LHCN-M2 (cell line): ENCODE data around the gene SPCS1. TPM values are rescaled to one million over a fixed set of nuclear protein-coding genes. Genes with fewer than 3 reads are reported as not detected.
A peak's percentile ranks its signal among the peaks of the same experiment; 100 is the strongest.

Experiments used
- DNase-seq: peaks from one replicate; pipeline ENCODE4 v3.0.0-alpha.2; 2012; ENCODE audit warnings: low read depth
- total RNA-seq: library from RNA; depleted of rRNA; stranded (reverse); fragments of >200 nt; gene quantifications from 2 replicates; pipeline ENCODE4 v1.2.3, GENCODE V29; 2014; rRNA removed

SPCS1 gene
- total RNA-seq, 1 experiment from 2014 or later = 187 TPM

DNA sequence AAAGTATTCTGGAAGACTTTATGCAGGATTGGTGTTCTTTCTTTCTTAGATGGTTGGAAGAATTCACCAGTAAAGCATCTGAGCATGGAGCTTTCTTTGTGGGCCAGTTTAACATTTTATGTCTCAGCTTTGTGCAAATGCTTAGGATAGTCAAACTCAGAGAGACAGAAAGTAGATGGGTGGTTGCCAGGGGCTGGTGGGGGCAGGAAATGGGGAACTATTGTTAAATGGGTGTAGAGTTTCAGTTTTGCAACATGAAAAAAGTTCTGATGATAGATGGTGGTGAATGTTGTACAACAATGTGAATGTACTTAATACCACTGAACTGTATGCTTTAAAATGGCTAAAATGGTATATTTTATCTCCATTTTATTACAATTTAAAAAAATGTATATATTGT is 24.8 kb downstream of the SPCS1 start:
- DNase-seq = no peak

DNA sequence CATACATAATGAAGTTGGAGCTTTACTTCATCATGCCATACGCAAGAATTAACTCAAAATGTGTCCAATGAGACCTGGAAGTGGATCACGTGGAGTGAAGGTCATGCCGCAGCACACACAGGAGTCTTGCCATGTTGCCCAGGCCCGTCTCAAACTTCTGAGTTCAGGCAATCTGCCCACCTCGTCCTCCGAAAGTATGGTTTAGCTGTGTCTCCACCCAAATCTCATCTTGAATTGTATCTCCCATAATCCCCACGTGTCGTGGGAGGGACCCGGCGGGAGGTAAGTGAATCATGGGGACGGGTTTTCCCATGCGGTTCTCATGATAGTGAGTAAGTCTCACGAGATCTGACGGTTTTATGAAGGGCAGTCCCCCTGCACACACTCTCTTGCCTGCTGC is 25.7 kb downstream of the SPCS1 start:
- DNase-seq = no peak

DNA sequence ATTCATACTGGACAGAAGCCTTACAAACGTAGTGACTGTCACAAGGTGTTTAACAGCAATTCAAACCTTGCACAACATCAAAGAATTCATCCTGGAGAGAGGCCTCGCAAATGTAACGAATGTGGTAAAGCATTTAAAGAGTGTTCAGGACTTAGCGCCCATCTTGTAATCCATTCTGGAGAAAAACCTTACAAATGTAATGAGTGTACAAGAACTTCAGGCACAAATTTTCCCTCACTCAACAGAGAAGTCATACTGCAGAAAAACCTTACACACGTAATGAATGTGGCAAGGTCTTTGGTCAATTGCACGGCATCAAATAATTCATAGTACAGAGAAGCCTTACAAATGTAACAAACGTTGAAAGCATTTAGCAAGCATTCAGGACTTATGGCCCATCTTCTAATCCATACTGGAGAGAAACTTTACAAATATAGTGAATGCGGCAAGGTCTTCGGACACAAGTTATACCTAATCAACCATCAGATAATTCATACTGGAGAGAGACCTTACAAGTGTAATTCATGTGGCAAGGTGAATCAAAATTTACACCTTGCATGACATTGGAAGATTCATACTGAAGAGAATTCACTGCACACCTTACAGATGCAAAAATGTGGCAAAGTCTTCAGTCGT is 27.5 kb downstream of the SPCS1 start:
- no peak for DNase-seq

- DNase-seq = no peak
These were observed 33.8 kb downstream of the SPCS1 start for GRCh38 chr3:52739730-52740129.

DNA sequence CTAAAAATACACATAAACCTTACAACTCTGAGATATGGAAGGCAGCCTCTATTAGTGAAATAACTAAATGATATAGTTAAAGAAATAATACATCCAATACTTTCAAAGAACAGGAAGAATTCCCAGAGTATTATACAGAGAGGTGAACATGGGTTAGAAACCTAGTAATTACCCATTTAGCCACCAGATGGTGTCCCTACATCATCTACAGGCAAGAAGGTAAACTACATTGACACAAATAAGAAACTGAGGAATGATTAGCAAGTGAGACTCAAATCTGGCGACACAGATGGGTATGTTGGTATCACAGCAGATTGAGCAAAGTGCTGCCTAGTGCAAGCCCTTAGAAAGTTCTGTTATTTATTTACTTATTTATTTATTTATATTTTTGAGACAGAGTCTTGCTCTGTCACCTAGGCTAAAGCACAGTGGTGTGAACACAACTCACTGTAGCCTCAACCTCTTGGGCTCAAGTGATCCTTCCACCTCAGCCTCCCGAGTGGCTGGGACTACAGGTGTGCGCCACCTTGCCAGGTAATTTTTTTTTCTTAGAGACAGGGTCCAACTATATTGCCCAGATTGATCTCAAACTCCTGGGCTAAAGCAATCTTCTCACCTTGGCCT is 36.6 kb downstream of the SPCS1 start:
- peak; percentile 17 for DNase-seq

DNA sequence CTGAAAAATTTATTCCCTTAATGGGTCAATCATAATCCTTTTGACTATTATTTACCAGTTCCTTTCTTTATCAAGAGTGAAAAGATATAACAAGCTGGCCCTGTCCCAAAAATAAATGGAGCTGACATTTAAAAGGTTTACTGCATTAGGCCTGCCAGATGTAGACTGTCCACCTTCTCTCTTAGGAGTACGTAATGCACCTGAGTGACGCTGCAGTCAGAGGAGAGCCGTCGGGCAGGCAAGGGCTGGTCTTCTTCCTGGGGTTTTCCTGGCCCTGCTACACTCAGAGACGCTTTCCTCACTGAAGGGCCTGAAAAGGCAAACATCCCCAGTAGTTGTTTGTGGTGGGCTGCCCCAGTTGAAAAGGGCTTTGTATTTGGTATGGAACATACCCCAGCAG is 37.2 kb downstream of the SPCS1 start:
- DNase-seq = no peak

DNA sequence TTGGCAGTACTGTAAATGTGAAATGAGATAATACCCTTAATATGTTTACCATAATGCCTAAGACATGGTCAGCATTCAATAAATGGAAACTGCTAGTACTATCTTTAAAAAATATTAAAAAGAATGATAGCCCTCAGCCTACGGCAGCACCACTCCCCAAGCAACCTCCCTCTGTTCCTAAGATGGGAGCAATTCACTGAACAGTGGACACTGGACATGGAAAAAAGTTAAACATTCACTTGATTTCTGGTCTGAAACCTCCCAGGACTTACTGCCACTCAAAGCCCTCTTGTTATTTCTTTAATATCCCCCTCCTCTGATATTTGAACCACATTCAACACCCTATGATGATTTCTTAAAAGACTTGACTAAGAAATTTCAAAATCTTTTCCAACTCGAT is 37.8 kb downstream of the SPCS1 start:
- no peak for DNase-seq

DNA sequence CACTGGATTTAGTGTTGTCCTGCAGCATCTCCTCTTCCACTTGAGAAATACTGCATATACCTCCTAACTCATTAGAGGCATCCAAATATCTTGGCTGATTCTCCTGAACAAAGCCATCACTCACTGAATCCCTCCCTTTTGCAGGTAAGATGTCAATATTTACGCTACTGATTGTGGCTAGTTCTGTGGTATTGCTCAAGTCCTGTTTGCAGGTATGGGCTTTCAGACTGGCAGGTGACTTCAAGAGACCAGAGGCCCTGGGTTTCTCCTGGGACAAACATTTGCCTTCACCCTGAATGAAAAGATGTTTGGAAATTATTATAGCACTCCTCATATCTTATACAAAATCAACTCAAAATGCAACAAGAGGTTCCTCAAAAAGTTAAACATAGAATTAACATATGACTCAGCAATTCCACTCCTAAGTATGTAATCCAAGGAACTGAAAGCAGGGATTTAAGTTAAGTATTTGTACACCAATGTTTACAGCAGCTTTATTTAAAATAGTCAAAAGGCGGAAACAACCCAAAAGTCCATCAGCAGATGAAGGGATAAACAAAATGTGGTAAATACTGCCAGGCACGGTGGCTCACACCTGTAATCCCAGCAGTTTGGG is 46.2 kb downstream of the SPCS1 start:
- no peak for DNase-seq

GRCh38 chr3:52754373-52754772 is 48.5 kb downstream of the SPCS1 start:
- DNase-seq = no peak

- peak; percentile 31 for DNase-seq
These were observed 50.2 kb downstream of the SPCS1 start for GRCh38 chr3:52756141-52756540.

Other genes with a start within 250 kb of the SPCS1 start
- gene STAB1, start 210.8 kb upstream of the SPCS1 start, total RNA-seq = under 0.01 TPM in 1 of 2 replicates, not detected in the other
- gene NT5DC2, start 172.2 kb upstream of the SPCS1 start, total RNA-seq = 118 and 133 TPM in 2 replicates
- 1.1 and 1.7 TPM in 2 replicates for gene UQCC5, start 169.5 kb upstream of the SPCS1 start, total RNA-seq
- gene PBRM1, start 20.2 kb upstream of the SPCS1 start, total RNA-seq = 58.0 and 65.4 TPM in 2 replicates
- gene GNL3, start 20.1 kb upstream of the SPCS1 start, total RNA-seq = 119 and 148 TPM in 2 replicates
- gene GLT8D1, start 315 bp upstream of the SPCS1 start, total RNA-seq = 77.3 and 85.2 TPM in 2 replicates
- gene NEK4, start 64.8 kb downstream of the SPCS1 start, total RNA-seq = 20.4 and 26.7 TPM in 2 replicates
- gene ITIH1, start 71.5 kb downstream of the SPCS1 start, total RNA-seq = not detected in 2 replicates
- not detected in 2 replicates for gene ITIH3, start 88.7 kb downstream of the SPCS1 start, total RNA-seq
- gene ITIH4, start 124.6 kb downstream of the SPCS1 start, total RNA-seq = 0.19 and 0.63 TPM in 2 replicates
- not detected in 2 replicates for gene MUSTN1, start 128.9 kb downstream of the SPCS1 start, total RNA-seq
- gene STIMATE, start 191.4 kb downstream of the SPCS1 start, total RNA-seq = 13.6 and 22.2 TPM in 2 replicates